A549 (cell line): ENCODE results near the gene WDR45B. TPM values are rescaled to one million over a fixed set of nuclear protein-coding genes. Genes with fewer than 3 reads are reported as not detected.

Source experiments
- ATAC-seq, 2 experiments: fragments of 200-7000 bp in 1 of 2; fragments of >200 bp in 1 of 2; cut with Nextera tagmentation in 1 of 2; cut with Tn5 transposase in 1 of 2; 3 replicates each; pipeline versions ENCODE4 v1.8.0 to v1.9.1; 2018 to 2020; ENCODE audit warnings: mild to moderate bottlenecking in 1 of 2, moderate library complexity in 1 of 2
- CTCF ChIA-PET: fragments of 300-600 bp; sonication (Branson Sonifier 250); formaldehyde crosslinking; extraction: SDS; loops from one replicate; lab custom pipeline; 2021; ENCODE audit warnings: antibody characterized with exemption, inconsistent platforms; lab: Yijun Ruan, JAX
- POLR2A ChIA-PET: fragments of 350-600 bp; formaldehyde crosslinking; extraction: SDS; loops from one replicate; lab custom pipeline; 2021; ENCODE audit warnings: antibody characterized with exemption, inconsistent platforms; lab: Yijun Ruan, JAX
- DNase-seq, 2 experiments: peaks; one replicate each; pipeline versions ENCODE4 v3.0.0 to v3.0.0-alpha.2; 2011 to 2016; ENCODE audit warnings: low read depth in 1 of 2, low spot score in 1 of 2
- FAIRE-seq: peaks from 2 replicates; lab custom pipeline; 2011; peaks lifted over from hg19 to GRCh38; lab: Jason Lieb, UNC
- H3K27ac ChIP-seq, 2 experiments: fragments of >200 bp; sonication (Bioruptor Twin); formaldehyde crosslinking; 3 replicates each; pipeline ENCODE4 v1.5.1; 2016 to 2017
- H3K4me1 ChIP-seq: fragments of >200 bp; sonication (Bioruptor Twin); formaldehyde crosslinking; 3 replicates; pipeline ENCODE4 v1.6.1; 2016
- H3K4me2 ChIP-seq: fragments of >200 bp; sonication (Bioruptor Twin); formaldehyde crosslinking; 3 replicates; pipeline ENCODE4 v1.6.1; 2016
- H3K4me3 ChIP-seq: fragments of >200 bp; sonication (Bioruptor Twin); formaldehyde crosslinking; 3 replicates; pipeline ENCODE4 v1.5.1; 2016
- H3K9me3 ChIP-seq: fragments of >200 bp; sonication (Bioruptor Twin); formaldehyde crosslinking; 3 replicates; pipeline ENCODE4 v1.6.1; 2016
- BHLHE40 ChIP-seq: IDR thresholded peaks from 2 replicates; pipeline ENCODE4 v1.6.1; 2012; ENCODE audit warnings: low read depth, low read length, inconsistent platforms
- CBX2 ChIP-seq: fragments of 200-600 bp; sonication (generic); IDR thresholded peaks from 2 replicates; pipeline ENCODE4 v1.6.1; 2016; ENCODE audit warnings: low read depth, mild to moderate bottlenecking, borderline replicate concordance
- CHD2 ChIP-seq: fragments of 150-350 bp; IDR thresholded peaks from 2 replicates; pipeline ENCODE4 v1.6.1; 2014; ENCODE audit warnings: low read length; ENCODE audit not compliant: partially characterized antibody
- EHMT2 ChIP-seq: fragments of 200-600 bp; sonication (generic); IDR thresholded peaks from 2 replicates; pipeline ENCODE4 v1.6.1; 2016; ENCODE audit warnings: antibody characterized with exemption, low read depth, mild to moderate bottlenecking, moderate library complexity
- EP300 ChIP-seq, 2 experiments: fragments of >200 bp; sonication (Bioruptor Twin); formaldehyde crosslinking; IDR thresholded peaks; 2 replicates in 1 of 2; 3 replicates in 1 of 2; pipeline ENCODE4 v1.6.1; 2016 to 2017
- ESRRA ChIP-seq: fragments of 150-350 bp; IDR thresholded peaks from 2 replicates; pipeline ENCODE4 v1.6.1; 2014; ENCODE audit warnings: mild to moderate bottlenecking, low read length, borderline replicate concordance
- FOXS1 ChIP-seq: fragments of 250-450 bp; sonication (Bioruptor Pico); IDR thresholded peaks from 2 replicates; pipeline ENCODE4 v1.5.0; 2020; ENCODE audit warnings: mild to moderate bottlenecking, moderate library complexity
- HOXB13 ChIP-seq: fragments of 250-450 bp; sonication (Bioruptor Pico); IDR thresholded peaks from 2 replicates; pipeline ENCODE4 v1.5.0; 2020; ENCODE audit warnings: low read depth, mild to moderate bottlenecking, moderate library complexity
- KDM1A ChIP-seq: fragments of 200-600 bp; sonication (generic); IDR thresholded peaks from 2 replicates; pipeline ENCODE4 v1.6.1; 2016; ENCODE audit warnings: low read depth, mild to moderate bottlenecking
- NPAS2 ChIP-seq: fragments of 250-450 bp; sonication (Bioruptor Pico); IDR thresholded peaks from 2 replicates; pipeline ENCODE4 v1.8.0; 2022; ENCODE audit warnings: mild to moderate bottlenecking, moderate library complexity, borderline replicate concordance
- NR3C1 ChIP-seq: fragments of >200 bp; sonication (Bioruptor Twin); formaldehyde crosslinking; IDR thresholded peaks from 3 replicates; pipeline ENCODE4 v1.6.1; 2017
- POLR2AphosphoS2 ChIP-seq: conservative IDR thresholded peaks from 2 replicates; pipeline ENCODE4 v1.6.1; 2012; ENCODE audit warnings: low read length, improper control_type of control experiment, inconsistent platforms
- RAD21 ChIP-seq, 2 experiments: fragments of >200 bp in 1 of 2; sonication (Bioruptor Twin) in 1 of 2; formaldehyde crosslinking in 1 of 2; IDR thresholded peaks in 1 of 2; conservative IDR thresholded peaks in 1 of 2; 2 replicates in 1 of 2; 3 replicates in 1 of 2; pipeline ENCODE4 v1.6.1; 2012 to 2018; ENCODE audit warnings: inconsistent platforms in 1 of 2
- TFCP2L1 ChIP-seq: fragments of 250-450 bp; sonication (Bioruptor Pico); IDR thresholded peaks from 2 replicates; pipeline ENCODE4 v1.5.0; 2021; ENCODE audit warnings: mild to moderate bottlenecking
- WGBS: methylation state at CpG from one replicate; pipeline ENCODE4 v1.1.6; 2017; ENCODE audit errors: missing lambda C conversion rate; 5-methylcytosine and 5-hydroxymethylcytosine counted together
- polyA plus RNA-seq, 4 experiments: library from polyadenylated mRNA; depleted of rRNA in 3 of 4; stranded (reverse); fragments of >200 nt; fragmentation: RNase III in 1 of 4; extraction: RNeasy Plus Mini Kit Qiagen cat#74134 plus additional on column Dnase treatment in 1 of 4; gene quantifications; 2 replicates in 3 of 4; 3 replicates in 1 of 4; pipeline ENCODE4 v1.2.3, GENCODE V29; 2011 to 2017
- TF ChIP-seq, protein P1 (sequence below): IDR thresholded peaks from 2 replicates; pipeline ENCODE4 v1.6.1; 2012
- TF ChIP-seq, protein P2 (sequence below): fragments of 250-450 bp; sonication (Bioruptor Pico); IDR thresholded peaks from 2 replicates; pipeline ENCODE4 v1.5.0; 2020; ENCODE audit warnings: low read depth, mild to moderate bottlenecking, moderate library complexity

Gene WDR45B
- polyA plus RNA-seq, 2 of the 4 experiments (the other 2 are of a cell fraction) = 88.2 to 124 TPM

DNA sequence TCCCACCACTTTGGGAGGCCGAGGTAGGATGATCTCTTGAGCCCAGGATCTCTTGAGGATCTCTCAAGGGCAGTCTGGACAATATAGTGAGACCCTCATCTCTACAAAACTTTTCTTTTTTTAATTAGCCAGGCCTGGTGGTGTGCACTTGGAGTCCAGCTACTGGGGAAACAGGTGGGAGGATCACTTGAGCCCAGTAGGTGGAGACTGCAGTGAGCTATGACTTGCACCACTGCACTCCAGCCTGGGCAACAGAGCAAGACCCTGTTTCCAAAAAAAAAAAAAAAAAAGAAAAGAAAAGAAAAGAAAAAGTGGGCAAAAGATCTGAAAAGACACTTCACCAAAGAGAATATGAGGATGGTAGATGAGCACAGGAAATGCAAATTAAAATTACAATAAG lies 35.3 kb upstream of the WDR45B start:
- H3K9me3 ChIP-seq = peaks cover 19% of the 10 kb centered on the region
- no peak for FAIRE-seq
- 76% methylated on average over 1 of the region's 1 CpG for WGBS
- H3K4me2 ChIP-seq = peak overlapping the region; percentile 61; the same call in 2 of the 3 replicates
- no peak for ATAC-seq
- no peak for TF ChIP-seq HOXB13 (CRISPR knock-in tag)
- TF ChIP-seq, protein P1, sequence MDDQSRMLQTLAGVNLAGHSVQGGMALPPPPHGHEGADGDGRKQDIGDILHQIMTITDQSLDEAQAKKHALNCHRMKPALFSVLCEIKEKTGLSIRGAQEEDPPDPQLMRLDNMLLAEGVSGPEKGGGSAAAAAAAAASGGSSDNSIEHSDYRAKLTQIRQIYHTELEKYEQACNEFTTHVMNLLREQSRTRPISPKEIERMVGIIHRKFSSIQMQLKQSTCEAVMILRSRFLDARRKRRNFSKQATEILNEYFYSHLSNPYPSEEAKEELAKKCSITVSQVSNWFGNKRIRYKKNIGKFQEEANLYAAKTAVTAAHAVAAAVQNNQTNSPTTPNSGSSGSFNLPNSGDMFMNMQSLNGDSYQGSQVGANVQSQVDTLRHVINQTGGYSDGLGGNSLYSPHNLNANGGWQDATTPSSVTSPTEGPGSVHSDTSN = no peak
- no peak for TF ChIP-seq ESRRA
- no peak for TF ChIP-seq FOXS1 (CRISPR knock-in tag)
- TF ChIP-seq, protein P2, sequence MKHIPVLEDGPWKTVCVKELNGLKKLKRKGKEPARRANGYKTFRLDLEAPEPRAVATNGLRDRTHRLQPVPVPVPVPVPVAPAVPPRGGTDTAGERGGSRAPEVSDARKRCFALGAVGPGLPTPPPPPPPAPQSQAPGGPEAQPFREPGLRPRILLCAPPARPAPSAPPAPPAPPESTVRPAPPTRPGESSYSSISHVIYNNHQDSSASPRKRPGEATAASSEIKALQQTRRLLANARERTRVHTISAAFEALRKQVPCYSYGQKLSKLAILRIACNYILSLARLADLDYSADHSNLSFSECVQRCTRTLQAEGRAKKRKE (CRISPR knock-in tag) = no peak
- TF ChIP-seq NR3C1 = no peak
- no peak for TF ChIP-seq TFCP2L1 (CRISPR knock-in tag)
- TF ChIP-seq EHMT2 = no peak
- TF ChIP-seq EP300 (IDR thresholded peaks at IDR 0.05) = no peak
- no peak for TF ChIP-seq NPAS2 (CRISPR knock-in tag)
- peaks cover 41% of the 10 kb centered on the region for H3K4me1 ChIP-seq
- POLR2A ChIA-PET = no interaction called here
- DNase-seq = no peak
- CTCF ChIA-PET = interaction anchor here (7.7 kb wide), 1 partner anchor 15 kb away, joined by 62 read pairs; no protein-coding TSS in a partner anchor
- no peak overlapping the region for H3K4me3 ChIP-seq
- peak overlapping the region; percentile 1 to 77; a peak in 5 of 6 replicates for H3K27ac ChIP-seq

DNA sequence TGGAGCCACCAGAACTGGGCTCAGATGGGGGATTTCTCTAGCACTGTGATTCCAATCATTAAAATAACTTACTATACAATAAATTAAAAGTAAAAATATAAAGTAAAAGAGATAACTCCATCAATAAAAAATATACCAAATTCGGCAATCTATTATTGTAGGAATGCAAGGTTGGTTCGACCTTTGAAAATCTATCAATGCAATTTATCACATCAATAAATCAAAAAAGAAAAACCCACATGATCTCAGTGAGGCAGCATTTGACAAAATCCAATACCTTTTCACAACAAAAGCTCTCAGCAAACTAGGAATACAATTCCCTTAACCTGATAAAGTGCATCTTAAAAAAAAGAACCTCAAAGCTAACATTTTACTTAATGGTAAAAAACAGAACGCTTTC lies 33.3 kb upstream of the WDR45B start:
- 86% methylated on average over 3 of the region's 3 CpGs for WGBS

DNA sequence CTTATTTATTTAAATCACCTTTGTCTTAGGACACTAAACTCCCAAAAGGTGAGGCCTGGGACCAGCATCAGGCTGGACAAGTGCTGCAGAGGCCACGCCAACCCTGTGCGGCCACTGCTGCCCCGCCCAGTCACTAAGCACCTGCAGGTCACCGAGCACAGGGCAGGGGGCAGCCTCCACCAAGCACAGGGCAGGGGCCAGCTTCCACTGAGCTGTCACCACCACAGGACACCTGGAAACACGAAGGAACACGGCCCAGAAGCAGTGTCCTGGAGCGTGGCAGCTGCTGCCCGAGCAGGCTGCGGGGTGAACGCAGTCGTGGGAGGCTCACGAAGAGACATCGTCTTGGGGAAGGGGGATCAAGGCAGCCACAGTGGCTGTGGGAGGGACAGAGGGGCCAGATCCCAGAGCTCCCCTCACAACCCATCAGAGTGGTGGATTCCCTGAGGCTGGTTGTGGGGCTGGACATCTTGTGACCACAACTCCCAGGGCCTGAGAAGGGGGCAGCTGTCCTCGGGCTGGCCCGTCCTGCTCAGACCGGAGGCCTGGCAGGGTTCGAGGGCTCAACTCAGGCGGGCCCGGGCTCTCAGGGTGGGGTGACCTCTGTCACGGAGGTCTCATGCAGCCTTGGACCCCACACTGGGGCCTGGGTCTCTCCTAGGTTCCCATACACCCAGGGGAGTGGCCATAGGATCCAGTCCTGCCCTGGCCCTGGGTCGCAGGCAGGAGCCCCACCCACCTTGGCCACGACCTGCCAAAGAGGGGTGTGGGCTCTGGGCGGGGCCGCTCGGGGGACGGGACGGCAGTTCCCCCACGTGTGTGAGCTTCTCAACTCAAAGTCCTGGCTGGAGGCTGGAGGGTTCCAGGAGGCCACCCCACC lies 31.6 kb upstream of the WDR45B start:
- TF ChIP-seq ESRRA (no peak), RAD21 (conservative IDR thresholded peaks at IDR 0.05 in 1 of 2, IDR thresholded peaks at IDR 0.05 in 1 of 2) (peak; percentile 21 to 28; a peak in 1 of 5 replicates)
- POLR2A ChIA-PET = no interaction called here
- Histone ChIP-seq H3K4me3 (no peak overlapping the region), H3K4me1 (peaks cover 16% of the 10 kb centered on the region), H3K27ac (no peak overlapping the region), H3K9me3 (peaks cover 19% of the 10 kb centered on the region), H3K4me2 (no peak overlapping the region)
- CTCF ChIA-PET = interaction anchor here (0.6 to 6.5 kb wide), 5 partner anchors 11 to 101 kb away, joined by 3 to 54 read pairs (median 4); no protein-coding TSS in a partner anchor
- ATAC-seq (peak; percentile 41 to 62; a peak in 4 of 6 replicates), DNase-seq (no peak), FAIRE-seq (no peak)
- WGBS = 90% methylated on average over 27 of the region's 28 CpGs

More for the DNA sequence above, 33.3 kb upstream of the WDR45B start:
- H3K9me3 ChIP-seq = peaks cover 19% of the 10 kb centered on the region
- DNase-seq = no peak
- peaks cover 22% of the 10 kb centered on the region for H3K4me1 ChIP-seq
- no peak for FAIRE-seq
- no peak overlapping the region for H3K27ac ChIP-seq
- H3K4me2 ChIP-seq = no peak overlapping the region
- no peak overlapping the region for H3K4me3 ChIP-seq
- CTCF ChIA-PET = interaction anchor here (1.0 to 6.5 kb wide), 3 partner anchors 10 to 13 kb away, joined by 3 to 54 read pairs (median 4); no protein-coding TSS in a partner anchor
- POLR2A ChIA-PET = no interaction called here
- TF ChIP-seq CHD2 = no peak
- TF ChIP-seq BHLHE40 = no peak
- TF ChIP-seq POLR2AphosphoS2 = no peak
- TF ChIP-seq KDM1A = 0 out of 2 replicates have a peak, but pooled peaks have one; percentile 34
- TF ChIP-seq CBX2 = no peak
- ATAC-seq = no peak
